ENCODE measurements around the gene SZT2.

Gene SZT2

GRCh38 chr1:43389326-43390313 is at the start of gene SZT2, which contains the start of gene MED8:
Gene SZT2 (plus strand): TSS chr1:43389899. CDS start chr1:43389969, 70 bp downstream.
Gene MED8 (minus strand): TSS chr1:43389800. CDS start chr1:43389764, 36 bp downstream.
- peak; percentile 96 for DNase-seq

GRCh38 chr1:43340559-43340958 is 49.1 kb upstream of the SZT2 start:
- DNase-seq = peak; percentile 99

GRCh38 chr1:43344267-43344850 is 45.3 kb upstream of the SZT2 start:
- no peak for DNase-seq

GRCh38 chr1:43345120-43345519 is 44.6 kb upstream of the SZT2 start:
- no peak for DNase-seq

GRCh38 chr1:43346636-43347035 is 43.1 kb upstream of the SZT2 start:
- no peak for DNase-seq

- peak; percentile 92 for DNase-seq
These were observed 41.3 kb upstream of the SZT2 start for GRCh38 chr1:43348343-43348808.

- peak; percentile 95 for DNase-seq
These were observed 40.7 kb upstream of the SZT2 start for GRCh38 chr1:43348809-43349593.

- DNase-seq = no peak
These were observed 39.9 kb upstream of the SZT2 start for GRCh38 chr1:43349594-43350306.

GRCh38 chr1:43350976-43351375 is 38.7 kb upstream of the SZT2 start:
- DNase-seq = no peak

- DNase-seq = no peak
These were observed 38.0 kb upstream of the SZT2 start for GRCh38 chr1:43351421-43352350.

GRCh38 chr1:43352351-43352705 is 37.4 kb upstream of the SZT2 start:
- DNase-seq = no peak

GRCh38 chr1:43352881-43353280 is 36.8 kb upstream of the SZT2 start:
- DNase-seq = no peak

- DNase-seq = no peak
These were observed 35.2 kb upstream of the SZT2 start for GRCh38 chr1:43354471-43354870.

- no peak for DNase-seq
These were observed 34.8 kb upstream of the SZT2 start for GRCh38 chr1:43354936-43355335.

- no peak for DNase-seq
These were observed 32.4 kb upstream of the SZT2 start for GRCh38 chr1:43357251-43357650.

GRCh38 chr1:43358121-43358745 is 31.5 kb upstream of the SZT2 start:
- DNase-seq = peak; percentile 86

GRCh38 chr1:43358746-43359693 is 30.7 kb upstream of the SZT2 start, which contains the start of gene CDC20:
Gene CDC20 (plus strand): TSS chr1:43358981. CDS start chr1:43359216, 235 bp downstream.
- peak; percentile 99 for DNase-seq

- no peak for DNase-seq
These were observed 30.0 kb upstream of the SZT2 start for GRCh38 chr1:43359696-43360095.

- no peak for DNase-seq
These were observed 29.1 kb upstream of the SZT2 start for GRCh38 chr1:43360616-43361015.

Measured in NCI-H526 treated with DMSO at 0.1 percent for 48 hours (cell line).